Measurements from ENCODE around the gene CDH4. TPM values are rescaled to one million over a fixed set of nuclear protein-coding genes. Genes with fewer than 3 reads are reported as not detected.

CDH4 gene
- total and polyA plus RNA-seq, 2 donors from 2014 or later = 1.1 TPM; not detected in 1

DNA sequence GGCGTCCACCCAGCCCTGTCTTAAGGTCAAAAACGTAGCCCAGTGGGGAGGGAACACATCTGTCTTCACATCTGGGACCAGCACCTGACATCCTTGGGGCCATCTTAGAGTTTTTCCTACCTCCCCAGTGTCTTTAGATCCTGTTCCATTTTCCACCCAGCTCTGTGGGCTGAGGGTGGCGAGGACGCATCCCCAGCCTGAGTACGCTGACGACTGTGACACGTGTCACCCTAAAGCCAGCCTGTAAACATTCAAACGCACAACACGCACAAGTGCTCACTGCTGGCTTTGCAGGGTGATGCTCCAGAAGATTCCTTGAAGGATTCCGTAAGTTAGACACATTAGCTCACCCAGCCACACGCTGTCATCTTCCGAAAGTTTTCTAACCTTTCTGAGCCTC, 597.8 kb downstream of the CDH4 start:
- Histone ChIP-seq H3K4me1 (ENCODE audit: control insufficient read depth in 2 of 3, insufficient read depth in 2 of 3, low read depth in 1 of 3, low read length in 3 of 3) (no peaks in the 10 kb centered on the region), H3K27me3 (ENCODE audit: control insufficient read depth, insufficient read depth, low read length) (no peaks in the 10 kb centered on the region), H3K9ac (ENCODE audit: low read length in 3 of 3) (no peak overlapping the region), H3K9me3 (ENCODE audit: control insufficient read depth in 2 of 3, insufficient read depth in 1 of 3, low read length in 3 of 3) (no peaks in the 10 kb centered on the region), H3K27ac (ENCODE audit: low read depth in 2 of 2, low read length in 2 of 2) (no peak overlapping the region), H3K4me3 (ENCODE audit: low read length in 3 of 3) (no peak overlapping the region), H3K36me3 (ENCODE audit: control insufficient read depth in 2 of 3, insufficient read depth in 3 of 3, low read length in 3 of 3) (no peaks in the 10 kb centered on the region)
- intact Hi-C loops (cut with DNase I) = no loop called here
- no peak for DNase-seq
- TF ChIP-seq, protein P1, sequence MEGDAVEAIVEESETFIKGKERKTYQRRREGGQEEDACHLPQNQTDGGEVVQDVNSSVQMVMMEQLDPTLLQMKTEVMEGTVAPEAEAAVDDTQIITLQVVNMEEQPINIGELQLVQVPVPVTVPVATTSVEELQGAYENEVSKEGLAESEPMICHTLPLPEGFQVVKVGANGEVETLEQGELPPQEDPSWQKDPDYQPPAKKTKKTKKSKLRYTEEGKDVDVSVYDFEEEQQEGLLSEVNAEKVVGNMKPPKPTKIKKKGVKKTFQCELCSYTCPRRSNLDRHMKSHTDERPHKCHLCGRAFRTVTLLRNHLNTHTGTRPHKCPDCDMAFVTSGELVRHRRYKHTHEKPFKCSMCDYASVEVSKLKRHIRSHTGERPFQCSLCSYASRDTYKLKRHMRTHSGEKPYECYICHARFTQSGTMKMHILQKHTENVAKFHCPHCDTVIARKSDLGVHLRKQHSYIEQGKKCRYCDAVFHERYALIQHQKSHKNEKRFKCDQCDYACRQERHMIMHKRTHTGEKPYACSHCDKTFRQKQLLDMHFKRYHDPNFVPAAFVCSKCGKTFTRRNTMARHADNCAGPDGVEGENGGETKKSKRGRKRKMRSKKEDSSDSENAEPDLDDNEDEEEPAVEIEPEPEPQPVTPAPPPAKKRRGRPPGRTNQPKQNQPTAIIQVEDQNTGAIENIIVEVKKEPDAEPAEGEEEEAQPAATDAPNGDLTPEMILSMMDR (IDR thresholded peaks at IDR 0.05; ENCODE audit: borderline replicate concordance, extremely low read depth, insufficient read depth) = no peak
- no peak for FAIRE-seq

DNA sequence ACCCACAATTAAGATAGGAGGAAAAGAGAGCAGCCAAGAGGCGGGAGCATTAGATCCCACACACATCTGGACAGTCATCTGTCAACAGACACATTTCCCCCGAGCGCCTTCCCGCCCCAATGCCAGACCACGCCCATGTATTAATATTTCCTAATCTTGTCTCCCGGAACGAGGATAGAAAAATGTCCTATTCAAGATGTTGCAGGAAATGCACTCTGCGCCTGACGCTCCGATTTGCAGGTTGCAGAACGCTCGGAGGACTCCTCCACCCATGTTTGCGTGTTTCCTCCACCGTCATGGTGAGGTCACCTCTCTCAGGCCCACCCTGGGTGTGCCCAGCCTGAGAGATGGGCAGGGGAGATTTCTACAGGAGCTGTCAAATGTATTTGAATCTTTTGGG, 598.4 kb downstream of the CDH4 start:
- DNase-seq (peak in 1 of 5 donors; percentile 37), FAIRE-seq (no peak)
- TF ChIP-seq, protein P1 (IDR thresholded peaks at IDR 0.05; ENCODE audit: borderline replicate concordance, extremely low read depth, insufficient read depth) = no peak

DNA sequence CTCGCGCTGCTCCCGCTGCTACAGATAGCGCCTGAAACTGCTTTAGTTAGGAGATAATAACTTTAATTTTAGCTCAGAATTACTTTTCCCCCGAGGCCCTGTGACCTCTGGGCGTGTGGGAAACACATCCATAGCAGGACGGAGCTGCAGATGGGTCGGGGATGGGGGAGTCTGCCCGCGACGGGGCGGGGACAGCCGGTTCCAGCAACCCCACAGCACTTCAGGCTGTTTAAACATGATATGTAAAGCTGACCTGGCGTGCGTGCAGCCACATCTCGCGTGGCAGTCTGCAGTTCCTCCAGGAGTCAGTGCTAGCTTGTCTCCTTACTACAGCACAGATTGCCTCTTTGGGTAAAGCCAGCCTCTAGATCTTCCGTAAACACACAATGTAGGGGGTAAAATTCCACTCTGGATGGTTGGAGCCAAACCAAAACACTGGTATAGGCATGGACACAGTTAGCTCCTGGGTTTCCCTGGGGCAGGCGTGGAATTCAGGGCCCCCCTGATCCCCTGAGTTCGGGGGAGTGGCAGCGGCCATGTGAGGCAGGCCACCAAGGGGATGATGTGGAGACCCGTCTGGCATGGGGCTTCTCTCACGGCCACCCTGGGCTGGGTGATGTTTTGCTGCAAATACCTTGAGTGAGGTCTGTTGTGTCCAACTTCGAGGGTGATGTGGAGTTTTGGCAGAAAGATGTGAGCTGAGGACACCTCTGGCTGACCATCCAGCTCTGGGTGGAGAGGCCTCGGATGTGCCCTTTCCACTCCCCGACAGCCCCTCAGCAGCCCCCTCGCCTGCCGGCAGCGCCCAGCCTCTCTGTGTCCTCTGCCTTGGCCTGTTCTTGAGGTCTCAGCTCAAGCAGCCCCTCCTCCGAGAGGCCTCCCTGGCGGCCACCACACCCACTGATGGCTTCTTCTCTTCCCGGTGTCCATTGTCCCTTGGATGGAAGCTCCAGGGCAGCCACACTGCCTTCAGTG, 599.2 kb downstream of the CDH4 start:
- TF ChIP-seq, protein P1 (IDR thresholded peaks at IDR 0.05; ENCODE audit: borderline replicate concordance, extremely low read depth, insufficient read depth) = no peak
- Histone ChIP-seq H3K4me3 (ENCODE audit: low read length in 3 of 3) (no peak overlapping the region), H3K27ac (ENCODE audit: low read depth in 2 of 2, low read length in 2 of 2) (no peak overlapping the region), H3K9ac (ENCODE audit: low read length in 3 of 3) (no peak overlapping the region), H3K4me1 (ENCODE audit: control insufficient read depth in 2 of 3, insufficient read depth in 2 of 3, low read depth in 1 of 3, low read length in 3 of 3) (no peaks in the 10 kb centered on the region), H3K36me3 (ENCODE audit: control insufficient read depth in 2 of 3, insufficient read depth in 3 of 3, low read length in 3 of 3) (no peaks in the 10 kb centered on the region), H3K27me3 (ENCODE audit: control insufficient read depth, insufficient read depth, low read length) (no peaks in the 10 kb centered on the region), H3K9me3 (ENCODE audit: control insufficient read depth in 2 of 3, insufficient read depth in 1 of 3, low read length in 3 of 3) (no peaks in the 10 kb centered on the region)
- FAIRE-seq = no peak
- intact Hi-C loops (cut with DNase I) = no loop called here
- peak in 1 of 5 donors; percentile 53 for DNase-seq

More for the DNA sequence above, 598.4 kb downstream of the CDH4 start:
- intact Hi-C loops (cut with DNase I) = no loop called here
- H3K4me1 ChIP-seq (ENCODE audit: control insufficient read depth in 2 of 3, insufficient read depth in 2 of 3, low read depth in 1 of 3, low read length in 3 of 3) = no peaks in the 10 kb centered on the region
- H3K9me3 ChIP-seq (ENCODE audit: control insufficient read depth in 2 of 3, insufficient read depth in 1 of 3, low read length in 3 of 3) = no peaks in the 10 kb centered on the region
- no peak overlapping the region for H3K27ac ChIP-seq (ENCODE audit: low read depth in 2 of 2, low read length in 2 of 2)
- no peak overlapping the region for H3K9ac ChIP-seq (ENCODE audit: low read length in 3 of 3)
- H3K4me3 ChIP-seq (ENCODE audit: low read length in 3 of 3) = no peak overlapping the region
- H3K36me3 ChIP-seq (ENCODE audit: control insufficient read depth in 2 of 3, insufficient read depth in 3 of 3, low read length in 3 of 3) = no peaks in the 10 kb centered on the region
- no peaks in the 10 kb centered on the region for H3K27me3 ChIP-seq (ENCODE audit: control insufficient read depth, insufficient read depth, low read length)

All from kidney (tissue), 14 donors.